HG03108 (cell line): ENCODE measurements around the gene SNAPIN.

Experiments
- ATAC-seq: cut with Tn5 transposase; IDR thresholded peaks from one replicate; pipeline ENCODE4 v1.9.1; 2021; ENCODE audit warnings: moderate library complexity; ENCODE audit not compliant: unreplicated experiment

SNAPIN gene

GRCh38 chr1:153658400-153659174 is at the start of gene SNAPIN:
Gene SNAPIN, plus strand, starts transcription at chr1:153658703. Its CDS starts 41 bp downstream, at chr1:153658744.
- peak; percentile 77 for ATAC-seq

GRCh38 chr1:153608742-153609584 is 49.5 kb upstream of the SNAPIN start:
- no peak for ATAC-seq

GRCh38 chr1:153609585-153609907 is 49.0 kb upstream of the SNAPIN start:
- ATAC-seq, result no peak

- ATAC-seq, result no peak
Measured at GRCh38 chr1:153610334-153610733, 48.2 kb upstream of the SNAPIN start.

GRCh38 chr1:153610811-153611301 is 47.6 kb upstream of the SNAPIN start:
- no peak for ATAC-seq

- no peak for ATAC-seq
Measured at GRCh38 chr1:153611356-153611755, 47.1 kb upstream of the SNAPIN start.

- no peak for ATAC-seq
Measured at GRCh38 chr1:153612111-153612754, 46.3 kb upstream of the SNAPIN start.

- no peak for ATAC-seq
Measured at GRCh38 chr1:153612755-153613331, 45.7 kb upstream of the SNAPIN start, which contains the start of gene S100A16. Gene S100A16, minus strand, starts transcription at chr1:153613137. Its CDS starts 4,986 bp downstream, at chr1:153608151.

- ATAC-seq, result no peak
Measured at GRCh38 chr1:153613406-153613805, 45.1 kb upstream of the SNAPIN start.

- no peak for ATAC-seq
Measured at GRCh38 chr1:153614189-153614900, 44.2 kb upstream of the SNAPIN start.

- no peak for ATAC-seq
Measured at GRCh38 chr1:153614906-153615305, 43.6 kb upstream of the SNAPIN start.

- no peak for ATAC-seq
Measured at GRCh38 chr1:153615406-153615805, 43.1 kb upstream of the SNAPIN start.

GRCh38 chr1:153616144-153616916 is 42.2 kb upstream of the SNAPIN start, which contains the start of gene S100A14:
Gene S100A14, minus strand, starts transcription at chr1:153616325. Its CDS starts 467 bp downstream, at chr1:153615858.
- no peak for ATAC-seq

- no peak for ATAC-seq
Measured at GRCh38 chr1:153616917-153617311, 41.6 kb upstream of the SNAPIN start.

- ATAC-seq, result peak; percentile 72
Measured at GRCh38 chr1:153617663-153618062, 40.8 kb upstream of the SNAPIN start.

GRCh38 chr1:153619171-153619570 is 39.3 kb upstream of the SNAPIN start:
- ATAC-seq, result no peak

- ATAC-seq, result no peak
Measured at GRCh38 chr1:153623101-153623500, 35.4 kb upstream of the SNAPIN start.

GRCh38 chr1:153624965-153625611 is 33.4 kb upstream of the SNAPIN start:
- no peak for ATAC-seq

- ATAC-seq, result no peak
Measured at GRCh38 chr1:153626477-153626903, 32.0 kb upstream of the SNAPIN start.
